IPS-11a (cell line): ENCODE data around the gene BAIAP3.
"Not testable (repeated sequence)": the region's sequence is repeated elsewhere in the genome, so short reads cannot be mapped to it uniquely, and the experiment has no call there.

Source experiments
- H3K4me3 ChIP-seq: one replicate; pipeline ENCODE4 v1.5.1; 2013; ENCODE audit warnings: low read depth, low read length, control low read depth

Gene BAIAP3, protein sequence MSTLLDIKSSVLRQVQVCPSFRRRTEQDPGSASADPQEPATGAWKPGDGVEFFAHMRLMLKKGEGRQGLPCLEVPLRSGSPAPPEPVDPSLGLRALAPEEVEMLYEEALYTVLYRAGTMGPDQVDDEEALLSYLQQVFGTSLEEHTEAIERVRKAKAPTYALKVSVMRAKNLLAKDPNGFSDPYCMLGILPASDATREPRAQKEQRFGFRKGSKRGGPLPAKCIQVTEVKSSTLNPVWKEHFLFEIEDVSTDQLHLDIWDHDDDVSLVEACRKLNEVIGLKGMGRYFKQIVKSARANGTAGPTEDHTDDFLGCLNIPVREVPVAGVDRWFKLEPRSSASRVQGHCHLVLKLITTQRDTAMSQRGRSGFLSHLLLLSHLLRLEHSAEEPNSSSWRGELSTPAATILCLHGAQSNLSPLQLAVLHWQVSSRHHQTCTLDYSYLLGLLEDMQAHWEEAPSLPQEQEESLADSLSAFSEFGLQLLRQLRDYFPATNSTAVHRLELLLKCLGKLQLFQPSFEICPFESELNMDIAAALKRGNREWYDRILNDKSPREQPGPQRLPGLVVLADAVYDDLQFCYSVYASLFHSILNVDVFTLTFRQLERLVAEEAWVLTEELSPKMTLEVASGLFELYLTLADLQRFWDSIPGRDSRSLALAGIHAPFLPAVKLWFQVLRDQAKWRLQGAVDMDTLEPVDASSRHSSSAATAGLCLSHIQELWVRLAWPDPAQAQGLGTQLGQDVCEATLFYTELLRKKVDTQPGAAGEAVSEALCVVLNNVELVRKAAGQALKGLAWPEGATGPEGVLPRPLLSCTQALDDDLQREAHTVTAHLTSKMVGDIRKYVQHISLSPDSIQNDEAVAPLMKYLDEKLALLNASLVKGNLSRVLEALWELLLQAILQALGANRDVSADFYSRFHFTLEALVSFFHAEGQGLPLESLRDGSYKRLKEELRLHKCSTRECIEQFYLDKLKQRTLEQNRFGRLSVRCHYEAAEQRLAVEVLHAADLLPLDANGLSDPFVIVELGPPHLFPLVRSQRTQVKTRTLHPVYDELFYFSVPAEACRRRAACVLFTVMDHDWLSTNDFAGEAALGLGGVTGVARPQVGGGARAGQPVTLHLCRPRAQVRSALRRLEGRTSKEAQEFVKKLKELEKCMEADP

DNA sequence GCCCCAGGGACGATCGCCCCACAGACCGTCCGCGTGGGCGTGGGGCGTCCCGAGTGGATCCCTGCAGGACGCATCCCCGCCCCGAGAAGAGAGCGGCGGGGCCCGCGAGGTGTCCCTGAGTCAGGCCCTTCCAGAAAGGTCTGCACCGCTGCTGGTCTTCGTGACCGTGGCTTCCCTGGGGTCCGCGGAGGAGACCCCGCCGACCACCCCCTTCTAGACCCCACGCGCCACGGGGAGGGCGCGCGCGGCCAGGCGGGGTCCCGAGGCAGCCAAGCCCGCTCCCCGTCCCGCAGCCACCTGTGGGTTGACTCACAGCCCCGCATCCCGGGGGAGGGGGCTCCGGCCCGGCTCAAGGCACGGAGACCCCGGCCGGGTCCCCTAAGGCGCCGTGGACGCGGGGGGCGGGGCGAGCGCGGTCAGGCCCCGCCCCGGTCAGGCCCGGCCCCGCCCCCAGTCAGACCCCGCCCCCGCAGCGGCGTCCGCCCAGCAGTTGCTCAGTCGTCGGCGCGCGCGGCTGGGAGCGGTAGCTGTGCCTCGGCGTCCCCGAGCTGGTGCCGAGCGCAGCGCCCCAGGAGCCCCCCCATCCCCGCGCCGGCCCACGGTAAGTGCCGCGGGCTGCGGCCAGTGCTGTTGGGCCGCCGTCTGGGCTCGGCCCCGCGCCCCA, at the start of gene BAIAP3:
BAIAP3 (plus strand) TSS at position 497 of the 664 bp plus-strand sequence. CDS start 4,905 bp downstream, outside the sequence.
- peak within 1 kb of the TSS; percentile 20 for H3K4me3 ChIP-seq

DNA sequence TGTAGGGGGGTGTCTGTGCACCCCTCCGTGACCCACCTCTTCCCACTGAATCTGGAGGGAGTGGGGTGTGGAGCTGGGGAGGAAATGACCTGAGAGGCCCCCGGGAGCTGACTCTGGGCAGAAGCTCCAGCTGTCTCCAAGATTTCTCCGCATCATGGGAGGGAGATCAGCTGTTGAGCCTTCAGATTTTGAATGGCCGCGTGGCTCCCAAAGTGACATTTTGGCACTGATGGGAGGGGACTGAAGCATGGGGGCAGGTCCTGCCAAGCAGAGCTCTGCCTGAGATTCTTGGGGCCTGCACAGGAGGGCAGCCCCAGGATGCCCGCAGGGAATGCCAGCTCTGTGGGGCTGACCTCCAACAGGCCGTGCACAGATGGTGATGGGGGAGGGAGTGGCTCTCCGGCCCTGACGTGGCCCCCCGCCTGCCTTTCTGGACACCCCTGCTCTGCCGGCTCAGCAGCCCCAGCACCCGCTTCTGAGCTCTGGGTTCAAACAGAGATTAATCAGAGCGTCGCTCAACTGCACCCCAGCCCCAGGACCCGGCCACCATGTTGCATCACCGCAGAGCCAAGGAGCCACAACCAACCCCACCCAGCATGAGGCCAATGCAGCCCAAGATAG, 49.3 kb upstream of the BAIAP3 start:
- H3K4me3 ChIP-seq = no peak overlapping the region

DNA sequence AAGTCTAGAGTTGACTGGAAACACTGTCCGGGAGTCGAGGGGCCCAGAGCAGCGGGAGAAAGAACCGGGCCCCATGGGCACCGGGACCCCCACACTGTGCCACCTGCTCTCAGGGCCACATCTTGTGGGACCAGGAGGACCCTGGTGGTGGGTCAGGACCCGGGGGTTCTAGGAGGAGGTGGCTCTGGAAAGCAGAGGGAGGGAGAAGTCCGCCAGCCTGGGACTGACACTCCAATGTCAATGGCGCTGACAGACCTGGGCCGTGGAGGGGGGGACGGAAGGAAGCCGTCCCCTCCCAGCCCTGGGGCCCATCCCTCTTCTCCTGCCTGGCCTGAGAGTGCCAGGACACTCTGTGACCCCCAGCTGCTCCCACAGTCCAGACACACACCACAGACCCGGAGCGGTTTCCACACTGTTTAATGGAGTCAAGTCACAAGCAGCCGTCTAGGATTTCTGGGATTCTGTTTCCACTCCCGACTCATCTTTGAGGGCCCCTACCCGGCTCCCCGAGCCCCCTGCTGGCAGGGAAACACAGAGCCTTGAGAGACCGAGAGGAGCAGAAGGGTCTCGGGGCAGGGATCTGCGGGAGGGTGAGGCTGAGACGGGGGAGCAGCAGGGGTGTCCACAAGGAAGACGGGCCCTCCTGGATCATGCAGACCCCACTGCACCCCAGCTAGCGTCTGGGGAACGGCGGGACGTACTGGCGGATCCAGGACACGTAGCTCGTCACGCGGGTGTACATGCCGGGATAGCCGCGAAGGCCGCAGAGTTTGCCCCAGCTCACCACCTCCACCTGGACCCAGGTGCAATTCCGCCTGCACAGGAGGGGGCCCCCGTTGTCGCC, 47.6 kb upstream of the BAIAP3 start:
- no peak overlapping the region for H3K4me3 ChIP-seq

DNA sequence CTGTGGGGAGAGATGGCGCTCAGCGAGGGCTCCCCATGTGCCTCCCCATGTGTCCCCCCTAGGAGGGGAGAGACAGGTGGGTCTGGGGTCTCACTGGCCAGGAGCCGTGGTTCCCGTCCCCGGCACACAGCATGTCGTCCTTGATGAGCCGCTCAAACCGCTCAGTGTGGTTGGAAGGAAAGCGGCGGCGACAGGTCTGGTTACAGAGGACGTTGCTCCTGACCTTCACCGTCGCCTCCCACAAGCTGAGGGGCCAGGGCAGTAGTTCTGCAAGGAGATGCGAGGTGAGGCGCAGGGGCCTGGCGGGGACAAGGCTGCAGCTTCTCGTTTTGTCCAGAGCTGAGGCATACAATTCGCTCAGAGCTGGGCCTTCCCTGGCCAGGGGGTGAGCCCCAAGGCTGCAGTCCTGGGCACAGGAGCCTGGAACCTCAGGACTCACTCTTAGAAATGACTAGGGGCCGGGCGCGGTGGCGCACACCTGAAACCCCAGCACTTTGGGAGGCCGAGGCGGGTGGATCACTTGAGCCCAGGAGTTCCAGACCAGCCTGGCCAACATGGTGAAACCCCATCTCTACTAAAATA, 46.8 kb upstream of the BAIAP3 start:
- no peak overlapping the region for H3K4me3 ChIP-seq

DNA sequence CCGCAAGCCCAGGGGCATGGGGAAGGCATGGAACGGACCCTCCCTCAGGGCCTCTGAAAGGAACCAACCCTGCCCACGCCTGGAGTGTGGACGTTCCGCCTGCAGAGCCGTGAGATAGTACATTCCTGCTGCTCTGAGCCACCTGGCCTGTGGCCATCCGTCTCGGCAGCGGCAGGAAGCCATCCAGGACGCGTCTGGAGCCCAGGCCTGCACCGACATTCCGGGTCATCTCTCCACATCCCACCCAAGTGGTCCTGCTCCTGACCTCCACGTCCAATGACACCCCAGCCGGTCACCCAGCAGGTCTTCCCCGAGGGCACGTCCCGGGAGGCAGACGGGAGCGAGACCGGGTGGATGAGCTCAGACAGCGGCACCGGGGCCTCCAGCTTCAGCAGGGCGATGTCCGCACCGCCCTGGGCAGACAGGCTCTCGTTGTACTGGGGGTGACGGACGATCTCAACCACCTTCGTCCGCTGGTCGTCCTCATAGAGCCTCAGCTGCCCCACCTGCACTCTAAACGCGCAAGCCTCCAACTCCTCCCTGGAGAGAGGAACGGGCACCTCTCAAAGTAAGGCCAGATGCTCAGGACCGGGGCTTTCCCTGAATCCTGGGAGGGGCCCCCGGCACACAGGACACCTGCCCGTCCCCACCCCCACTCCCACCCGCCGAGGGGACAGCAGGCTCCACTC, 45.3 kb upstream of the BAIAP3 start:
- no peak overlapping the region for H3K4me3 ChIP-seq

DNA sequence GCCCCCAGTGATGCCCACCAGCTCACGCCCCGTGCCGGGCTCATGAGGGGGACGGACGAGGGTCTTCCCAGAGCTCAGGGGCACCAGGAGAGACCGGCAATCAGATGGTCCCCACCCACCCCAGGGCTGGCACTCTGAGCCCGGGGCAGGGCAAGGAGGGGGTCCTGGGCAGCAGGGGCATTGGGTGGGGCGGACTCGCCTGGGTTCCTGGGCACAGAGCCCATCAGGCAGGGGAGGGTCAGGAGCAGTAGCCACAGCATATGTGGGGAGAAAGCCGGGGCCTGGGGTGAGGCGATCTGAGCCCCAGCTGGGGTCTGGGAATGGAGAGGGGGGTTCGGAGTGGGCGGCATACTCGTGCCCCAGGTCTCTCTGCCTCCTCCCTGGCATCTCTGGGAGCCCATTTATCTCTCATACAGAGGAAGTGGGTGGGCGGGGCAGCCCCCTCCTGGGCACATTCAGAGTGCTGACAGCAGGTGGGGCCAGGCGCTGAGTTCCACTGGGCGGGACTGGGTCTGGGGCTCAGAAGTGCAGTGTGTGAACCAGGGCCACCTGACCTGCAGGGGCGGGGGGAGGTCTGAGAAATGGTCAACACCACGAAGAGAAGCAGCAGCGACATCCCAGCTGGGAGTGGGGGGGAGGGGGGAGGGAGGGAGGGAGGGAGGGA, 44.5 kb upstream of the BAIAP3 start:
- H3K4me3 ChIP-seq = no peak overlapping the region

DNA sequence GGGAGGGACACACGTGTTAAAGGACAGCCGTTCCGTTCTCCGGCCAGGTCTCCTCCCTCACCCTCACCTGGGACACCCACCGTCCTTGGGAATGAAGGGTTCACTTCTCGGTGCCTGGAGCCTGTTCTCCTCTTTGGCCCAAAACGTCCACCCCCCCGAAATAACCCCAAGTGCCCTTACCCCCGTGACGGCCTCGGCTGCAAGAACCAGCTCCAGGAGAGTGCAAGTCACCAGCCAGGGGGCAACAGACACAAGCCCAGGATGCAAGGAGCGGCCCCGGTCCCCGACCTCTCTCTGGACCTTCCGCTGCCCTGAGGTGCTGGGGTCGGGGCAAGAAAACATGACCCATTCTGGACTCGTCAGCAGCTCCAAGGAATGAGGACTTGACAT, 44.0 kb upstream of the BAIAP3 start:
- H3K4me3 ChIP-seq = no peak overlapping the region

DNA sequence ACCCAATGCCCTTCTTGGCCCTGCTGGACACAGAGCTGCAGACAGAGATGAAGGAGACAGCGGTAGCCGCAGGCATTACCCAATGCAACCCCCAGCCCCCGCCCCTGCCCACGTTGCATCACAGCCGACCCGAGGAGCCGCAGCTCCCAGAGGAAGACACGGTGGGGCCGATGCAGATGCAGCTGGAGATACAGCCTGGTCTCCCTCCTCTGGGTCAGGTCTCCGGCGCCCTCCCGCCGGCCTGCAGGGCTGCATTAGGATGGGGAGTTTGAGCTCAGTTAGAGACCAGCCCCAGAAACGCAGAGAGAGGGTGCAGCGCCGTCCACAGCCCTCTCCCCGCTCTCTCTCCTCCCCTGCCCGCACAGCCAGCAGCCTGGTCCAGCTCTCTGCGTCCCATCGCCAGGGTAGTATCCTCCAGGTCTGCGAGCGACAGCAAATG, 43.4 kb upstream of the BAIAP3 start:
- H3K4me3 ChIP-seq = no peak overlapping the region

DNA sequence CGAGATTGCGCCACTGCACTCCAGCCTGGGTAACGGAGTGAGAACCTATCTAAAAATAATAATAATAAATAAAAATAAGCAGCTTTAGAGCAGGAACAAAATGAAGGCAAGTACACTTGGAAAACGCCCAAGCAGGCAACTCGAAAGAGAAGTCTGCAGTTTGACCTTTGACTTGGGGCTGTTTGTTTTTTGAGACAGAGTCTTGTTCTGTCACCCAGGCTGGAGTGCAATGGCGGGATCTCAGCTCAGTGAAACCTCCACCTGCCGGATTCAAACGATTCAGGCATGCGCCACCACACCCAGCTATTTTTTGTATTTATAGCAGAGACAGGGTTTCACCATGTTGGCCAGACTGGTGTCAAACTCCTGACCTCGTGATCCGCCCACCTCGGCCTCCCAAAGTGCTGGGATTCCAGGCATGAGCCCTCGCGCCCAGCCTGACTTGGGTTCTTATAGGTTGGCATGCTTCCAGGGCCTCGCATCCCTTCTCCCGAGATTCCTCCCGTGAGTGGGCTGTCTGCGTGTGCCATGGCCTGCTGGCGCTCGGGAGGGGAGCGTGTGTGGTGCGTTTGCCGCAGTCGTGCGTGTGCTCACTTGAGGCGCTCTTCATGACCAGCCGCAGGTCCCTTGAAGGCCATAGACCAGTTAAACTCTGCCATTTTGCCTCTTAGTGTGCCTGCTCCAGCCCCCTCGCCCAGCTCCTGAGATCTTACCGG, 42.4 kb upstream of the BAIAP3 start:
- no peak overlapping the region for H3K4me3 ChIP-seq

DNA sequence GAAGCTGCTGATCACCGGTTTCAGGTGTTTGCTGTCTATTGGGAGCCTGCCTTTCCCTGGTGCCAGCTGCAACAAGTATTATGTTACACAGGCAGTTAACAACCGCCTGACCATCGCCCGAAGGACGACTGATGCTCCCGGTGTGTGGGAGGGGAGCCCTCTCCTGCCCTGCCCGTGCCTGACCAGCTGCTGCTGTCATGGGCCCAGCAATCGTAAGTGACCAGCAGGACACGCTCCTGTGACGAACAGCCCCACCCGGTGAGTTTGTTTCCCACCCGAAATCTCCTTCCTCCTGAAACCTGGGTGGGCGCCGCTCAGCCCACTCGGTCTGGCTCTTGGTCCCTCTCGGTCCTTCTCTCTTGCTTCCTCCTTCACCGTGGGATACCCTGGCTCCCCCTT, 41.9 kb upstream of the BAIAP3 start:
- H3K4me3 ChIP-seq = no peak overlapping the region

DNA sequence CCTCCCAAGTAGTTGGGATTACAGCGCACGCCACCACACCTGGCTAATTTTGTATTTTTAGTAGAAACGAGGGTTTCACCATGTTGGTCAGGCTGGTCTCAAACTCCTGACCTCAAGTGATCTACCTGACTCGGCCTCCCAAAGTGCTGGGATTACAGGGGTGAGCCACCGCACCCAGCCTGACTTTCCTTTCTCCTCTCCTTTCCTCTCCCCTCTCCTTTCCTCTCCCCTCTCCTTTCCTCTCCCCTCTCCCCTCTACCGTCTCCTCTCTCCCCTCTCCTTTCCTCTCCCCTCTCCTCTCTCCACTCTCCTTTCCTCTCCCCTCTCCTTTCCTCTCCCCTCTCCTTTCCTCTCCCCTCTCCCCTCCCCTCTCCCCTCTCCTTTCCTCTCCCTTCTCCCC, 41.2 kb upstream of the BAIAP3 start:
- not testable (repeated sequence) for H3K4me3 ChIP-seq

DNA sequence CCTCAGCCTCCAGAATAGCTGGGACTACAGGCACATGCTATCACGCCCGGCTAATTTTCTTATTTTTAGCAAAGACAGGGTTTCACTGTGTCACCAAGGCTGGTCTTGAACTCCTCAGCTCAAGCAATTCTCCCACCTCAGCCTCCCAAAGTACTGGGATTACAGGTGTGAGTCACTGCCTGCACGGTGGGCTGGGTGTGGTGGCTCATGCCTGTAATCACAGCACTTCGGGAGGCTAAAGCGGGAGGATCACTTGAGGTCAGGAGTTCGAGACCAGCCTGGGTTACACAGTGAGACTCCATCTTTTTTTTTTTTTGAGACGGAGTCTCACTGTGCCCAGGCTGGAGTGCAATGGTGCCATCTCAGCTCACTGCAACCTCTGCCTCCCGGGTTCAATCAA, 40.6 kb upstream of the BAIAP3 start:
- not testable (repeated sequence) for H3K4me3 ChIP-seq

DNA sequence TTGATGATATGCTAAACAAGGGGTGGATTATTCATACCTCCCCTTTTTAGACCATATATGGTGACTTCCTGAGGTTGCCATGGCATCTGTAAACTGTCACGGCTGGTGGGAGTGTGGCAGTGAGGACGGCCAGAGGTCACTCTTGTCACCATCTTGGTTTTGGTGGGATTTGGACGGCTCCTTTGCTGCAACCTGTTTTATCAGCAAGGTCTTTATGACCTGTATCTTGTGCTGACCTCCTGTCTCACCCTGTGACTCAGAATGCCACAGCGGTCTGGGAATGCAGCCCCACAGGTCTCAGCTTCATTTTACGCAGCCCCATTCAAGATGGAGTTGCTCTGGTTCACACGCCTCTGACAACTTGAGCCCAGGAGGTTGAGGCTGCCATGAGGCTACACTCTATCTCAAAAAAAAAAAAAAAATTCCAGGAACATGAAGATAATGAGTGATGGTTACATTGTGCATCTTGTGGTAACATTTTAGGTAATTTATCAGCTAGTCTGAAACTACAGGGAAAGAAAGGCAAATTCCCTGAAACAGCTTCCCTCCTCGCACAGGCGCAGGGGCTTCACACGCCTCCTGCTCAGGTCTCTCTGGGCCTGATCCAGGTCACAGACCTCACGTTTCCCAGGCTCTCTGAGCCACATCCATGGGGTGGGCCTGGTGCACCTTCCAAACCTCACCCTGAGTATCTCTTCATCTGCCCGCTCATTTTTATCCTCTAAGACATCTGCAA, 39.4 kb upstream of the BAIAP3 start:
- no peak overlapping the region for H3K4me3 ChIP-seq

DNA sequence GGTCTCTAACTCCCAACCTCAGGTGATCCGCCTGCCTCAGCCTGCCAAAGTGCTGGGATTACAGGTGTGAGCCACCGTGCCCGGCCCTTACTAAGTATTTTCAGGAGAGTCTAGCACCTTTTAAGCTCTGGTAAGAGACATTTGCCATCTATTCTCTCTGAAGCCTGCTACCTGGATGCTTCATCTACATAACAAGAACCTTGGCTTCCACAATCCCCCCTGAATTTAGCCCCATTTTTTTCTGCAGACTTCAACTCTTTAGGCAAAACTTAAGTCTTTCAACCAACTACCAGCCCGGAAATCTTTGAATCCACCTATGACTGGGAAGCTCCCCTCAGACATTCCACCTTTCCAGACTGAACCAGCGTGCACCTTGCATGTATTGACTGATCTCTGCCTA, 38.0 kb upstream of the BAIAP3 start:
- no peak overlapping the region for H3K4me3 ChIP-seq

DNA sequence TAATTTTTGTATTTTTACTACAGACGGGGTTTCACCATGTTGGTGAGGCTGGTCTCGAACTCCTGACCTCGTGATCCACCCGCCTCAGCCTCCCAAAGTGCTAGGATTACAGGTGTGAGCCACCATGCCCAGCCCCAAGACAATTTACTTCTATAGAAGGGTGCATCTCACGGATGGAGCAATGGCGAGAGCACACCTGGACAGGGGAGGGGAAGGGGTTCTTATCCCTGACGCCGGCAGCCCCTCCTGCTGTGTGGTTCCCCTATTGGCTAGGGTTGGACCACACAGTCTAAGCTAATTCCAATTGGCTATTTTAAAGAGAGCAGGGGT, 36.8 kb upstream of the BAIAP3 start:
- H3K4me3 ChIP-seq = not testable (repeated sequence)

DNA sequence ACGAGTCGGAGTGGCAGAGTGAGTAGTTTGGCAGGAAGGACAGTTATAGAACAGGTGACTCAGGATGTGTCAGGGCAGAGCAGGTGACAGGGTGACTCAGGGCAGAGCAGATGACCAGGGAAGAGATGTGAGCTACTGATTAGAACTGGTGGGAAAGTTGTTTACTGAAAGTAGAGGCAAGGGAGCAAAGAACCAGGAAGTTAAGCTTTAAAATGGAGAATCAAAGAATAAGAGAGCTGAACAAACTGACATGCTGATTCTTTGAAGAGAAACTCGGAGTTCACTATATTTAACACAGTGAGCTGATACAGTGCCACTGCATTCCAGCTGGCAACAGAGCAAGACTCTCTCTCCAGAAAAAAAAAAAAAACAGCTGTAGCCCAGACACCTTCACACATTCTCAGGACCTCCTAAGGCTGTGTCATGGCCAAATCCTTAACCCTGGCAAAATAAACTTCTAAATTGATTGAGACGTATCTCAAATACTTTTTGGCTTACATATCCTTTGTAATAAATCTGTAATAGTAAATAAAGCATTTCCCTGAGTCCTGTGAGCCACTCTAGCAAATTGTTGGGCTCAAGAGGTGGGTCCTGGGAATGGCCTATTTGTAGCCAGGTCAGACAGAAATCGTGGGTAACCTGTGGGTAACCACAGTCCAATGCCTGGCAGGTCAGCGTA, 36.3 kb upstream of the BAIAP3 start:
- H3K4me3 ChIP-seq = no peak overlapping the region
